DOHH2 (cell line): Measurements from ENCODE around the gene PHF10.

ENCODE experiments used
- H3F3A ChIP-seq: fragments of 200-600 bp; sonication (generic), shearing (Covaris generic); 2 replicates; pipeline ENCODE4 v1.6.0; 2016; ENCODE audit warnings: antibody characterized with exemption, mild to moderate bottlenecking; ENCODE audit not compliant: control insufficient read depth, insufficient read depth
- H3K27ac ChIP-seq: fragments of 200-600 bp; sonication (generic); 2 replicates; pipeline ENCODE4 v1.5.1; 2014; ENCODE audit warnings: low read depth, mild to moderate bottlenecking, low read length, moderate library complexity
- H3K27me3 ChIP-seq: fragments of 200-600 bp; sonication (generic); 2 replicates; pipeline ENCODE4 v1.6.1; 2014; ENCODE audit warnings: mild to moderate bottlenecking, low read length, mixed read lengths; ENCODE audit not compliant: control insufficient read depth
- H3K36me3 ChIP-seq: fragments of 200-600 bp; sonication (generic); 2 replicates; pipeline ENCODE4 v1.6.1; 2014; ENCODE audit warnings: mild to moderate bottlenecking, low read length, moderate library complexity, mixed read lengths; ENCODE audit not compliant: control insufficient read depth
- H3K4me1 ChIP-seq: fragments of 200-600 bp; sonication (generic); 2 replicates; pipeline ENCODE4 v1.6.1; 2014; ENCODE audit warnings: mild to moderate bottlenecking, low read length, mixed read lengths; ENCODE audit not compliant: control insufficient read depth
- H3K4me2 ChIP-seq: fragments of 200-600 bp; sonication (generic); 2 replicates; pipeline ENCODE4 v1.6.0; 2014; ENCODE audit warnings: mild to moderate bottlenecking, low read length, moderate library complexity
- H3K4me3 ChIP-seq: fragments of 200-600 bp; sonication (generic); 2 replicates; pipeline ENCODE4 v1.5.1; 2014; ENCODE audit warnings: mild to moderate bottlenecking, low read length, mixed read lengths
- H3K79me2 ChIP-seq: fragments of 200-600 bp; sonication (generic); 2 replicates; pipeline ENCODE4 v1.6.1; 2014; ENCODE audit warnings: mild to moderate bottlenecking, low read length, mixed read lengths; ENCODE audit not compliant: control insufficient read depth
- H3K9me2 ChIP-seq: fragments of 200-600 bp; sonication (generic); replicated peaks from 2 replicates; pipeline ENCODE4 v1.6.1; 2014; ENCODE audit warnings: mild to moderate bottlenecking, low read length, mixed read lengths; ENCODE audit not compliant: control insufficient read depth
- H3K9me3 ChIP-seq: fragments of 200-600 bp; sonication (generic); 2 replicates; pipeline ENCODE4 v1.6.1; 2014; ENCODE audit warnings: antibody characterized with exemption, low read length, mixed read lengths; ENCODE audit not compliant: control insufficient read depth, insufficient read depth
- H4K20me1 ChIP-seq: fragments of 200-600 bp; sonication (generic); 2 replicates; pipeline ENCODE4 v1.6.0; 2014; ENCODE audit warnings: low read depth, mild to moderate bottlenecking, antibody characterized with exemption, low read length, moderate library complexity; ENCODE audit not compliant: control insufficient read depth, insufficient read depth
- EZH2phosphoT487 ChIP-seq: fragments of 200-600 bp; sonication (generic); IDR thresholded peaks from 2 replicates; pipeline ENCODE4 v1.6.1; 2017; ENCODE audit warnings: borderline replicate concordance, mild to moderate bottlenecking, antibody characterized with exemption, low read length, moderate library complexity, mixed read lengths
- TF ChIP-seq, protein P1 (sequence below): fragments of 200-600 bp; sonication (generic); IDR thresholded peaks from one replicate; pipeline ENCODE4 v1.5.1; 2014; ENCODE audit warnings: antibody characterized with exemption, mild to moderate bottlenecking, low read depth, low read length; ENCODE audit not compliant: poor library complexity, severe bottlenecking

Gene PHF10

DNA sequence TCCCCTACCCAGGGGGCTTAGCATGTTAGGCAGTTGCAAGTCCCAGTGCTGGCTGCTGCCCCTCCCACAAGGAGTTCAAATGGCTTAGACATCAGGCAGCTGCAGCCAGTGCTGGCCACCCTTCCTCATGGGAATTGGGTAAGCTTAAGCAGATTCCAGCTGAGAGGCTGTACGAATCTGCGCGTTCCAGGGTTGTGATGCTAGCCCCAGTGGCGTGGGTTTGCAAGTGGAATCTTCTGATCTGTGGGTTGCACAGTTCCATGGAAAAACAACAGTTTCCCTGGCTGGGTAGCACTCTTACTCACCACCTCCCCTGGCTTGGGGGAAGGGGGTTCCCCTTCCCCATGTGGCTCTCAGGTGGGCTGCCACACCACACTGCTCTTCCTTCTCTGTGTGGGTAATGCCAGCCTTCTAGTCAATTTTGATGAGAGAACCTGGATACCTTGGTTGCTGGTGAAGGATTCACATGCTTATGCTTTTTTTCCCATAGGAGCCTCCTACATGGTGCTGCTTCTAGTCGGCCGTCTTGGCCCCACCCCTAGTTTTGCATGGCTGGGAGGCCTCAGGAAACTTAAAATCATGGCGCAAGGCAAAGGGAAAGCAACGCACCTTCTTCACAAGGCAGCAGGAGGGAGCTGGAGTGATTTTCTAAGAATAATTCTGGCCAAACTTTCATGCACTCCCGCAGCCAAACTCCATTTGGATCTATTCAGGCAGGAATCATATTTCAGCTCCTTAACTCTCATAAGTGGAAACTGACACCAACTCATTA is 14.1 kb upstream of the PHF10 start:
- Histone ChIP-seq H3K4me1 (peaks cover 8% of the 10 kb centered on the region), H3K27me3 (no peaks in the 10 kb centered on the region), H3K79me2 (no peaks in the 10 kb centered on the region), H3K4me2 (no peak overlapping the region), H3K4me3 (no peak overlapping the region), H3K36me3 (no peaks in the 10 kb centered on the region), H3F3A (no peaks in the 10 kb centered on the region), H4K20me1 (no peaks in the 10 kb centered on the region), H3K9me3 (no peaks in the 10 kb centered on the region), H3K27ac (no peak overlapping the region), H3K9me2 (no peaks in the 10 kb centered on the region)
- TF ChIP-seq, protein P1, sequence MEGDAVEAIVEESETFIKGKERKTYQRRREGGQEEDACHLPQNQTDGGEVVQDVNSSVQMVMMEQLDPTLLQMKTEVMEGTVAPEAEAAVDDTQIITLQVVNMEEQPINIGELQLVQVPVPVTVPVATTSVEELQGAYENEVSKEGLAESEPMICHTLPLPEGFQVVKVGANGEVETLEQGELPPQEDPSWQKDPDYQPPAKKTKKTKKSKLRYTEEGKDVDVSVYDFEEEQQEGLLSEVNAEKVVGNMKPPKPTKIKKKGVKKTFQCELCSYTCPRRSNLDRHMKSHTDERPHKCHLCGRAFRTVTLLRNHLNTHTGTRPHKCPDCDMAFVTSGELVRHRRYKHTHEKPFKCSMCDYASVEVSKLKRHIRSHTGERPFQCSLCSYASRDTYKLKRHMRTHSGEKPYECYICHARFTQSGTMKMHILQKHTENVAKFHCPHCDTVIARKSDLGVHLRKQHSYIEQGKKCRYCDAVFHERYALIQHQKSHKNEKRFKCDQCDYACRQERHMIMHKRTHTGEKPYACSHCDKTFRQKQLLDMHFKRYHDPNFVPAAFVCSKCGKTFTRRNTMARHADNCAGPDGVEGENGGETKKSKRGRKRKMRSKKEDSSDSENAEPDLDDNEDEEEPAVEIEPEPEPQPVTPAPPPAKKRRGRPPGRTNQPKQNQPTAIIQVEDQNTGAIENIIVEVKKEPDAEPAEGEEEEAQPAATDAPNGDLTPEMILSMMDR: no peak
- no peak for TF ChIP-seq EZH2phosphoT487

DNA sequence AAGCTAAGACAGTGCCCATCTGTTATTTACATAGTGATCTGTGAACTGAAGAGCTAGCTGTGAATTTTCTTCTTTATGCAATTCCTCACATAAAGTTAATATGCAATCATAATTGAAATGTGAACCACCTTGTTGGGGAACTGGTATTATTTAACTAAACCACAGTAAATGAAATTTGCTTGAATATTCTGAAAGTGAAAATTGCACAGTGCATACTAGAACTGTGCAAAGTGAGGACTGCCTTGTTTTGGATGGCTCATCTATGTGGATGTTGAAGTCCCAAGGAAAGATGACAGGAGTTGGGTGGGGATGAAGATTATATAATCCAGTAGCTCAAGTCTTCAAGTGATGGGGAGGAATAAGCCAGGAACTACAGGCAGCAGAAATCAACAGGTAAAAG is 5.7 kb upstream of the PHF10 start:
- H3K36me3 ChIP-seq: peaks cover 9% of the 10 kb centered on the region
- H3K4me2 ChIP-seq: no peak overlapping the region
- H3K4me1 ChIP-seq: peaks cover 45% of the 10 kb centered on the region
- H3K4me3 ChIP-seq: no peak overlapping the region
- TF ChIP-seq, protein P1: no peak
- no peak for TF ChIP-seq EZH2phosphoT487
- H3K9me3 ChIP-seq: no peaks in the 10 kb centered on the region
- H3K9me2 ChIP-seq: no peaks in the 10 kb centered on the region
- peaks cover 20% of the 10 kb centered on the region for H3F3A ChIP-seq
- H3K79me2 ChIP-seq: peaks cover 11% of the 10 kb centered on the region
- H3K27me3 ChIP-seq: no peaks in the 10 kb centered on the region
- no peak overlapping the region for H3K27ac ChIP-seq
- H4K20me1 ChIP-seq: no peaks in the 10 kb centered on the region

DNA sequence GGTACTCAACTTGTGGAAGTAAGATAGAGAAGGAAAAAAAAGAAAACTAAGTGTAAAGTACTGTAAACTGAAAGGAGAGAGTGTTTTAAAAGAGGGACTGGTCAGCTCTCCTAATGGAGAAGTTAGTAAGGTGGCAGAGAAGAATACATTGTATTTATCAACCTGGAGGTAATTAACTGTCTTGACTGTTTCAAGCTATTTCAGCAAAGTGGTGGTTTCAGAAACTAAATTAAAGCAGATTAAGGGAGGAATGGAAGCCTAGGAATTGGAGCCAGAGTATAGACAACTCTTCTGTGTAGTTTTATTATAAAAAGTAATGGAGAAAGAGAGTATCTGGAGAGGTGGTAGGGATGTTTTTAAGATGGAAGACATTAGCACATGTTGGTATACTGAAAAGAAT is 2.7 kb upstream of the PHF10 start:
- Histone ChIP-seq H3K4me3 (no peak overlapping the region), H3K4me1 (peaks cover 45% of the 10 kb centered on the region), H3K9me2 (no peaks in the 10 kb centered on the region), H3K9me3 (no peaks in the 10 kb centered on the region), H3F3A (peaks cover 24% of the 10 kb centered on the region), H3K36me3 (peaks cover 18% of the 10 kb centered on the region), H4K20me1 (peaks cover 8% of the 10 kb centered on the region; the same call in 1 of the 2 replicates), H3K79me2 (peaks cover 32% of the 10 kb centered on the region), H3K4me2 (peak overlapping the region; percentile 87), H3K27ac (no peak overlapping the region), H3K27me3 (no peaks in the 10 kb centered on the region)
- TF ChIP-seq, protein P1: no peak
- TF ChIP-seq EZH2phosphoT487: no peak
